SH-SY5Y (cell line): ENCODE measurements around the gene DCAF4.

Source experiments
- GATA2 ChIP-seq: IDR thresholded peaks from 2 replicates; pipeline ENCODE4 v1.6.1; 2011; ENCODE audit warnings: mild to moderate bottlenecking, low read depth, low read length
- GATA3 ChIP-seq: IDR thresholded peaks from 2 replicates; pipeline ENCODE4 v1.6.1; 2011; ENCODE audit warnings: low read depth, mild to moderate bottlenecking, low read length, moderate library complexity

GRCh38 chr14:72898448-72898847 is 27.8 kb upstream of the DCAF4 start:
- no peak for TF ChIP-seq GATA2
- TF ChIP-seq GATA3, result no peak
